ENCODE measurements around the gene FLT1.

Gene FLT1

DNA sequence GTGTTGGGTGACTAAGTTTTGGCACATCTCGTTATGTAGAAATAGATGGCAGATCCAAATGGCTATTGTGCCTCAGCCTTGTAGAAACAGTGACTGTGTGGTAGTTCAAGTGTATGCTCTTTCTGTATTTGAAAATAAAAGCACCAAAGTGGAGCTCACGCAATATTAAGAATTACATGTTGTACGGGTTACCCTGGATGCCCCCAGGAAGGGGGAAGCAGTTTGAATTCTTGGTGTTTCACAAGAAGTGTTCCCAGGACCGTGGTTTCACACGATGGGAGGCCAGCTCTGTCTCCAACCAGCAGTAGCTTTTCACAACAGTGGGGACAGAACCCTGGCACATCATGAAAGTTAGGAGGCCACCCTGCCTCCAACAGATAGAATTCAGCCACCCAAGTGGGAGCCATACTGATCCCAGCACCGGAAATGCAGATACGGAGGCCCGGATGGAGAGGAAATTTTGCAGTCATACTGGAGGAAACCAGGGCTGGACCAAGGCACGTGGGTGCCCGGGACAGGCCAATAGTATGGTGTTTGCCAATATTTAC lies 8.9 kb downstream of the FLT1 start:
- Mint-ChIP-seq H3K27me3 (peaks cover 23% of the 10 kb centered on the region), H3K4me1 (ENCODE audit: low read depth) (peaks cover 16% of the 10 kb centered on the region), H3K36me3 (ENCODE audit: low read depth) (peaks cover 20% of the 10 kb centered on the region), H3K4me3 (no peak overlapping the region), H3K27ac (no peak overlapping the region), H3K9me3 (no peaks in the 10 kb centered on the region)
- no peak for DNase-seq

DNA sequence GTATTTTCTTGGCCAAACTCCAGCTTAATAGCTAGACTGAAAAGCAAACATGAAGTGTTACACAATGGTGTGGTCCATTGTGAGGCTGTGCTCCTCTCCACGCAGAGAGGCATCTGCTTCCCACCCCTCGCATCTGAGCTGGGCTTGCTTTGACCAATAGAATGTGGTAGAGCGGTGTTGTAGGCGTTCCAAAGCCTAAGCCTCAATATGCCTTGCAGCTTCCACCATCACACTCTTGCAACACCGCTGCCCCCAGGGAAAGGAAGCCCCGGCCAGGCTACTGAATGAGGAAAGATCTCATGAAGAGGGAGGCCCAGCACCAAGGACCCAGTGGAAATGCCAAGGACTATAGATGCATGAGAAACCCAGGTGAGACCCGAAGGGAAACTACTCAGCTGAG lies 9.4 kb downstream of the FLT1 start:
- peaks cover 17% of the 10 kb centered on the region for H3K36me3 Mint-ChIP-seq (ENCODE audit: low read depth)
- H3K9me3 Mint-ChIP-seq: no peaks in the 10 kb centered on the region
- H3K27me3 Mint-ChIP-seq: peaks cover 19% of the 10 kb centered on the region
- DNase-seq: no peak
- peaks cover 12% of the 10 kb centered on the region for H3K4me1 Mint-ChIP-seq (ENCODE audit: low read depth)
- no peak overlapping the region for H3K27ac Mint-ChIP-seq
- no peak overlapping the region for H3K4me3 Mint-ChIP-seq

DNA sequence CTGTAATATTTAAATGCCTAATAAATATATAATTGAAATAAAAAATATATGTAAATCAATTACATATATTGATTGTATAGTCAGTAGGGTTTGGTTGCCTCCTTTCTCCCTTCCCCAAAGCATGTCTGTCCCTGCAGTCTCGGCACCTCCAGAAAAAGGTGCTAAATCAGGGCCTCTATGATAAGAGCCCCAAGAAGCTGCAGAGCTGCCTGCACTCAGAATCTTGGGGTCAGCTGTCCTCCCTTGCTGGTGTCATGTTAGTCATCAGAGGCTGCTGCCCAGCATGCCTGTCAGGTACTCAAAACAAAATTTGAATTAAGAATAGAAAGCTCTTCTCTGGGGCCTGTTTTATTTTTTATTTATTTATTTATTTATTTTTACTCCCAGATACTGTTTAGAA lies 9.8 kb downstream of the FLT1 start:
- Mint-ChIP-seq H3K27me3 (peaks cover 14% of the 10 kb centered on the region), H3K36me3 (ENCODE audit: low read depth) (peaks cover 16% of the 10 kb centered on the region), H3K4me1 (ENCODE audit: low read depth) (peaks cover 9% of the 10 kb centered on the region)

DNA sequence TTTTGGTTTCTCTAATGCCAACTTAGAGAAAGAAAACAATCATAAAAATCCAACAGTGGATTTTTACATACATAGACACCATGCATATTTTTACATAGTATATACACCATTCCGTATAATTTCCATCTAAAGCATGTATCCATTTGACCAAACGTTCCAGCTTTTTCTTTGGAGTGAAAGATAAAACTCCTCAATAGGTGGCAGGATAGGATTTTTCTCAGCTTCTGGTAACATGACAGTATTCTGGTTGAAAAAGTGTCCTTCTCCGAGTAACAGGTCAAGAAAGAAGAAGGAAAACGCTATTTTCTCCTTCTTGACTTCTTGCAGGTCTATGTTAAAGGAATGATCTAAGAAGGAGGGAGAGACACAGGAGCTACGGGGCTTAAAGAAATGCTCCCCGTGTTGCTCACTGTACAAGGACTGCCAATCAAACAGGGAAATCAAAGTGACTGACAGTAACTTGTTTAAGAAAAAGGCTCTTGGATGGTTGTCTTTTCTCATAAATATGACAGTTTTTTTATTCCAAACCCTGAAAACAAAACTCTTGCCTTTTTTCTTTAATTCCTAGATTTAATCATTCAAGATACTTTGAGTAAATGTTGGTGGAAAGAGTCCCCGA lies 11.5 kb downstream of the FLT1 start:
- Mint-ChIP-seq H3K4me3 (no peak overlapping the region), H3K9me3 (no peaks in the 10 kb centered on the region), H3K27me3 (peaks cover 3% of the 10 kb centered on the region), H3K4me1 (ENCODE audit: low read depth) (no peaks in the 10 kb centered on the region), H3K27ac (no peak overlapping the region), H3K36me3 (ENCODE audit: low read depth) (peaks cover 8% of the 10 kb centered on the region)
- DNase-seq: no peak

More for the DNA sequence above, 9.8 kb downstream of the FLT1 start:
- Mint-ChIP-seq H3K27ac (no peak overlapping the region), H3K9me3 (no peaks in the 10 kb centered on the region), H3K4me3 (no peak overlapping the region)
- DNase-seq: no peak

DNA sequence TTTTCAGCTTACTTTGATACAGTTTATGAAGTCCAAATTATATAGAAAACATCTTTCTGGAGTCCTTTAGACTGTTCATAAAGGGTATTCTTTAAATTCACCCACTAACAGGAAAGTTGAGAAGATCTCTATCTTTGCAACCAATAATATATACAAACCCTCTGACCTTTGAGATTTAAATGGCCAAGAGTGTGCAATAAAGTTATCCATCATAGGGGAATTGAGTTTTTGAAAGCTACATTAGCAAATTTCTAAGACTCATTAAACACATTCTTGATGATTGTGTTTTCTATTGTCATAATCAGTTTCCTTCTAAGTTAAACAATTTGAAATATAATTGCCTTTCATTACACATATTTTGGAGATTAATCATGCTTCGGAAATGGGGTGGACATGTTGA lies 15.9 kb downstream of the FLT1 start:
- H3K4me1 Mint-ChIP-seq (ENCODE audit: low read depth): peaks cover 8% of the 10 kb centered on the region
- H3K36me3 Mint-ChIP-seq (ENCODE audit: low read depth): no peaks in the 10 kb centered on the region
- no peak for DNase-seq
- H3K27ac Mint-ChIP-seq: no peak overlapping the region
- no peak overlapping the region for H3K4me3 Mint-ChIP-seq
- H3K9me3 Mint-ChIP-seq: no peaks in the 10 kb centered on the region
- no peaks in the 10 kb centered on the region for H3K27me3 Mint-ChIP-seq

DNA sequence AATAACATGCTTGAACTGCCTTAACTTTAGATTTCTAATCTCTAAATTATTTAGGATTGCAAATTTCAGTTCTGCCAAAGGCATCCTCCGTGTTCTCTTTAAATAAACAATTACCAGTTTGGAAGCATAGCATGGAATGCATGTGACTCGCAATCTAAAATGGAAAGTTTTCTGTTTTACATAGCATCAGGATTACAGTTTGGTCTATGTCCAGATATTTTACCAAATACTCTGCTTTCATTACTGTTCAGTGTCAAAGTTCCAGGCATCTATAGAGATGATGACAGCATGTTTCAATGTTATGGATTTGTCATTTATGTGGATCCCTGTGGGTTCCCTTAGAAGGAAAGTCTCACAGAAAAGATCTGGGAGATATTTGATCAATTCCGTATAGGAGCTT lies 16.8 kb downstream of the FLT1 start:
- no peaks in the 10 kb centered on the region for H3K27me3 Mint-ChIP-seq
- H3K27ac Mint-ChIP-seq: no peak overlapping the region
- H3K9me3 Mint-ChIP-seq: no peaks in the 10 kb centered on the region
- no peak for DNase-seq
- peaks cover 8% of the 10 kb centered on the region for H3K4me1 Mint-ChIP-seq (ENCODE audit: low read depth)
- H3K4me3 Mint-ChIP-seq: no peak overlapping the region
- no peaks in the 10 kb centered on the region for H3K36me3 Mint-ChIP-seq (ENCODE audit: low read depth)

DNA sequence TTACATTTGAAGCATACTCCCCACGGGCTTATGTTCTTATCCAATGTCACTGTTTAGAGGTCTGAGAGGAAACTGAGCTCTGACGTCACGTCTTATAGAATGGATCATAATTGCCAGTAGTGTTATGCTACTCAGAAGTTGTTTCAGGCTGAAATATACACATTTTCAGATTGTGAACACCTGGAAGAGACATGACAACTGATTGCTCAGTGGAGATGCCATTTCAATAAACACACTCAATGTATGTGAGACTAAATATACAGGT lies 17.3 kb downstream of the FLT1 start:
- no peak overlapping the region for H3K27ac Mint-ChIP-seq
- H3K27me3 Mint-ChIP-seq: no peaks in the 10 kb centered on the region
- DNase-seq: no peak
- H3K36me3 Mint-ChIP-seq (ENCODE audit: low read depth): peaks cover 1% of the 10 kb centered on the region
- no peaks in the 10 kb centered on the region for H3K9me3 Mint-ChIP-seq
- H3K4me1 Mint-ChIP-seq (ENCODE audit: low read depth): peaks cover 10% of the 10 kb centered on the region
- no peak overlapping the region for H3K4me3 Mint-ChIP-seq

DNA sequence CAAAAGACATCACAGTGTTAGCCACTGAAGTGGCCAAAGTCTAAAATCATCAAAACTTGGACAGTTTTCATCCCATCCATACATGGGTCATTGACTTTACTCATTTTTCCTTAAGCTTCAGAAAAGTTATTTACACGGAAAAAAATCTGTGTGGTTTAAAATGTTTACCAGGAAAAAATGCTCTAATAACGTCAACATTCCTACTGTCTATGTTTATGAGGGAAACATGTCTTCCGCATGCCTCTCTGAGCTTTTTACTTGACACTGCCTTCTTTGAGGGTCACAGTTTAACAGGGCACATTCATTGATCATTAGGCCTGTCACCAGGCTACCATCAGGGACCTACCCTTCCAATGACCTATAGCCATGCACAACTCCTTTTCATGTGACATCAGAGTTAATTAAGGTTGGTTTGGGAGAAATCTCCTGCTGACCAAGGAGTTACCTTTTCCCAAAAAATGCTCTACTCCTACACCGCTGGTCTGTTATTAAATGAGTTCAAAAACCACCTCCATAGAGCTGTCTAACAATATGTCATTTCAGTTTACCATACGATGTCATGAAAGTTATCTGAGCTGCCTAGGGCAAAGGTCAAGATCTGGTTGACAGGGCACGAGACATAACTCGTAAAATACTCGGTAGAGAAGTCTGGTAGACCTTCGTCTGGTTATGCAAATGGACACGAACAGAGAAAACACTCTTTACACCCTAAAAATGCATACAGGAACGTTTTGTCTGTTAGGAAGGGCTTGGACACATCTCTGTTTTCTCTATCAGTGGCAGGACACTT lies 17.8 kb downstream of the FLT1 start:
- H3K9me3 Mint-ChIP-seq: no peaks in the 10 kb centered on the region
- H3K36me3 Mint-ChIP-seq (ENCODE audit: low read depth): peaks cover 1% of the 10 kb centered on the region
- H3K4me1 Mint-ChIP-seq (ENCODE audit: low read depth): peaks cover 11% of the 10 kb centered on the region
- H3K27me3 Mint-ChIP-seq: no peaks in the 10 kb centered on the region
- no peak overlapping the region for H3K27ac Mint-ChIP-seq
- no peak for DNase-seq
- H3K4me3 Mint-ChIP-seq: no peak overlapping the region

DNA sequence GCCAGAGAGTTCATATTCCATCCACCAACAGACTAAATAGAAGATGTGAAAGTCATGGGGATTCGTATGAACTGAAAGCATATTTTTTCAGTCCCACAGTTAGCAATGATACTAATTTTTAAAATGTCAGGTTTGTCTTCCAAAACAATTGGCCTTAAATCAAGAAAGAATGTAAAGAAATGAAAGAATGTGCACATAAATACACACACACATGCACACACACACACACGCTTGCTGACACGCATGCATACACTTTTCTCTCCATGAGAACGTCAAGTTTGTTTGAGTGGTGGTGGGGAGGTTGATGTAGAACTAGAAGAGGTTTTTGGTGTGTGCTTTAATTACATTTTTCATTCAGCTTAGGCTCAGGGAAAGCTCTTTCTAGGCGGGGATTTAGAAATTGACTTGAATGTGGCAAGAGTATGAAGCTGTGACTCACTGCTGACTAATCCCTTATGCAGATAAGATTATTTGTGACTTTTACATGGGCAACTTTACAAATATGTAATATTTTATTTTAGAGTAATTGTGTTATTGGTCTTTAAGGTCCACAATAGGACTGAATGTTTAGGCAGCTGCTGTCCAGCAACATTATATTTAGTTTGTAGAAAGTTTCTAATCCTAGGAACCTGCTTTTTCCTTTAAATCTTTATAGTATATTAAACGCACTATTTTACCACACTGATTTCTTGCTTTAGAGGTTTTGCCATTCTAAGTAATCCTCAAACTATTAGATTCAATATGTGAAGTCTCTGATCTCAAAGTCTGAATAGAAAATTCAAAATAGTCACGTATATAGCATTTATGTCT lies 18.8 kb downstream of the FLT1 start:
- Mint-ChIP-seq H3K36me3 (ENCODE audit: low read depth) (peaks cover 6% of the 10 kb centered on the region), H3K9me3 (no peaks in the 10 kb centered on the region), H3K27me3 (no peaks in the 10 kb centered on the region), H3K4me1 (ENCODE audit: low read depth) (peaks cover 11% of the 10 kb centered on the region), H3K27ac (peak overlapping the region; percentile 16), H3K4me3 (no peak overlapping the region)
- DNase-seq: no peak

DNA sequence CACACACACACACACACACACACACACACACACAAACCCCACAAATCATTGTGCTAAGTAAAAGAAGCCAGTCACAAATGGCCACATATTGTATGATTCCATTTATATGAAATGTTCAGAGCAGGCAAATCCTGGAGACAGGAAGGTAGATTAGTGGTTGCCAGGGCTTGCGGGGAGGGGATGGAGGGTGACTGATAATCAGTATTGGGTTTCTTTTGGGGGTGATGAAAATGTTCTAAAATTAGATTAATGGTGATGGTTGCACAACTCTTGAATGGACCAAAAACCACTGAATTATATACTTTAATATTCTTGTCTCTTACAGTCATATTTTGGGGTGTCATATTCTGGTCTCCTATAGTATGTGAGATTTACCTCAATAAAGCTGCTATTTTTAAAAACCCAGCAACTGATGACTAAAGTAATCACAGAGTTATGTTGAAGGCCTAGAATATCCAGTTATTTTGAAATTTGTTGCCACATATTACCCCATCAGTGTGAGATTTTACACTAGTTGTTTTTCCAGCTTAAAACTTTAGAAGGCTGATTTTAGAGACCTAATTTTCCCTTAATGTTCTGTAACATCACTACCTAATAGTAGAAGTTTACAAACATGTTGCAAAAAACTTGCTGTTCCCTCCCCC lies 20.3 kb downstream of the FLT1 start:
- Mint-ChIP-seq H3K4me3 (no peak overlapping the region), H3K36me3 (ENCODE audit: low read depth) (peaks cover 8% of the 10 kb centered on the region), H3K27ac (no peak overlapping the region), H3K9me3 (no peaks in the 10 kb centered on the region), H3K4me1 (ENCODE audit: low read depth) (peaks cover 11% of the 10 kb centered on the region), H3K27me3 (peaks cover 2% of the 10 kb centered on the region)
- no peak for DNase-seq

DNA sequence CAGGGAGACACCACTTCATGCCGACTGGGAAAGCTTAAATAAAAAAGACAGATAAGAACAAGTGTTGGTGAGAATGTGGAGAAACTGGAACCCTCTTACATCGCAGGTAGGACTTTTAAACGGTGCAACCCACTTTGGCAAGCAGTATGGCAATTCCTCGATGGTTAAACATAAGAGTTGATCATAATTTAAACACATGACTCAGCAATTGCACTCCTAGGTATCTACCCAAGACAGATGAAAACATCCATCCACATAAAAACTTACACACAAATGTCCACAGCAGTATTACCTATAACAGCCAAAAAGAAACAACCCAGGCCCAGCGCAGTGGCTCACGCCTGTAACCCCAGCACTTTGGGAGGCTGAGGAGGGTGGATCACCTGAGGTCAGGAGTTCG lies 21.9 kb downstream of the FLT1 start:
- no peak for DNase-seq
- peaks cover 18% of the 10 kb centered on the region for H3K4me1 Mint-ChIP-seq (ENCODE audit: low read depth)
- no peak overlapping the region for H3K4me3 Mint-ChIP-seq
- peaks cover 10% of the 10 kb centered on the region for H3K36me3 Mint-ChIP-seq (ENCODE audit: low read depth)
- H3K9me3 Mint-ChIP-seq: no peaks in the 10 kb centered on the region
- peaks cover 2% of the 10 kb centered on the region for H3K27me3 Mint-ChIP-seq
- no peak overlapping the region for H3K27ac Mint-ChIP-seq

DNA sequence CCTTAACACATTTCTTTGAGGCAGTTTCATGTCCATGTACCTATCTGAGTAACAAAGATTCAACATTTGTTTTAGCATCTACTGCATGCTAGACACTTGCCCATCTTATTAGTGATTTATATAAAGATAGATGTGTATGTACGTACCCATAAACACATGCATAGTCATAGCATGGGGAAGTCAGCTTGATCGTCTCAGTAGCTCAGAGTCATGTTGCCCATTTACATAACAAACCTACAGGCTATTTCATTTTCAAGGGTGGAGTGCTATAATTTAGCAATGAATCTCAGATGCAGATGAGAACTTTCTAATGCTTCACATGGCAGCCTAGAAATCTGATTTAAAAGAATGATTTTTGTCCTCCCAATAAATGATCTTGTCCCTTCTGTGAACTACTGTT lies 23.5 kb downstream of the FLT1 start:
- peaks cover 2% of the 10 kb centered on the region for H3K27me3 Mint-ChIP-seq
- DNase-seq: no peak
- H3K9me3 Mint-ChIP-seq: no peaks in the 10 kb centered on the region
- H3K4me3 Mint-ChIP-seq: no peak overlapping the region
- peaks cover 20% of the 10 kb centered on the region for H3K36me3 Mint-ChIP-seq (ENCODE audit: low read depth)
- no peak overlapping the region for H3K27ac Mint-ChIP-seq
- peaks cover 18% of the 10 kb centered on the region for H3K4me1 Mint-ChIP-seq (ENCODE audit: low read depth)

DNA sequence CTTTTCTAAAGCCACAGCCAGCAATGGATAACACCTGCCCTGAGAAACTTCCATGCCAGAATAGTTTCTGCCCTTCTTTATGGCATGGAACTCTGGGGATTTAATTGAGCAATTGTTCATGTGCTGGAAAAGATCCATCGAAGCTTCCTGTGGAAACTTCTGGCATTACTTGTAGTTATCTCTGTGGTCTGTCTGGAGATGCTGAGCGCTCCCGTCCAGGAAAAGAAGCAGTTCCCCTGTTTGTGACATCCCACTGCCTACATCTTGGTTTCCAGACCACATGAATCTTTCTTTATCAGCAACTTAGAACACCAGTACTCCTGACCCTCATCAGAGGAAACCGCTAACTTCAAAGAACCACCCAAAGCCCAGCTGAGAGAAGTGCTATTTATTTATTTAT lies 24.6 kb downstream of the FLT1 start:
- no peak overlapping the region for H3K4me3 Mint-ChIP-seq
- no peaks in the 10 kb centered on the region for H3K9me3 Mint-ChIP-seq
- no peak overlapping the region for H3K27ac Mint-ChIP-seq
- DNase-seq: no peak
- peaks cover 12% of the 10 kb centered on the region for H3K4me1 Mint-ChIP-seq (ENCODE audit: low read depth)
- H3K36me3 Mint-ChIP-seq (ENCODE audit: low read depth): peaks cover 30% of the 10 kb centered on the region
- peaks cover 2% of the 10 kb centered on the region for H3K27me3 Mint-ChIP-seq

DNA sequence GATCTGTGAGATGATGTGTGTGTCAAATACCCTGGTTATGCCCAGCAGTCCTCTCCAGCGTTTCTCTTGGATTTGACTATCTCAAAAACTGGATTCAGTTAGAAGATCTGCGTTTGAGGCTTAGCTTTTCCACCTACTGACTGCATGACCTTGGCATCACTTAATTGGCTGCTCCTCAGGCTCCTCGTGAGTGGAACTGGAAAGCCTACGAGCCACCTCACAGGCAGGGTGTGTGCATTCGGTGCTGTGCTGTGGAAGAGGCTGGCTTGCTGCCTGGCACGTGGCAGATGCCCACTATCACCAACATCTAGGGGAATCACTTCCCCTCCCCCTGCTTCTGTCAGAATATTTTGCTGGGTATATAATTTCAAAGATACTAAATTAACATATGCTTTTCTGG lies 25.6 kb downstream of the FLT1 start:
- no peaks in the 10 kb centered on the region for H3K9me3 Mint-ChIP-seq
- H3K36me3 Mint-ChIP-seq (ENCODE audit: low read depth): peaks cover 34% of the 10 kb centered on the region
- H3K4me3 Mint-ChIP-seq: no peak overlapping the region

More for the DNA sequence above, 25.6 kb downstream of the FLT1 start:
- DNase-seq: no peak
- peaks cover 12% of the 10 kb centered on the region for H3K4me1 Mint-ChIP-seq (ENCODE audit: low read depth)
- no peak overlapping the region for H3K27ac Mint-ChIP-seq
- peaks cover 2% of the 10 kb centered on the region for H3K27me3 Mint-ChIP-seq
